ENCODE measurements around the gene TXNDC5. TPM values are rescaled to one million over a fixed set of nuclear protein-coding genes. Genes with fewer than 3 reads are reported as not detected.
A peak's percentile ranks its signal among the peaks of the same experiment; 100 is the strongest.
"Not testable (repeated sequence)": the region's sequence is repeated elsewhere in the genome, so short reads cannot be mapped to it uniquely, and the experiment has no call there.

The TXNDC5 gene
- total RNA-seq, 2 donors from 2014 or later, result 18.0 to 42.5 TPM

DNA sequence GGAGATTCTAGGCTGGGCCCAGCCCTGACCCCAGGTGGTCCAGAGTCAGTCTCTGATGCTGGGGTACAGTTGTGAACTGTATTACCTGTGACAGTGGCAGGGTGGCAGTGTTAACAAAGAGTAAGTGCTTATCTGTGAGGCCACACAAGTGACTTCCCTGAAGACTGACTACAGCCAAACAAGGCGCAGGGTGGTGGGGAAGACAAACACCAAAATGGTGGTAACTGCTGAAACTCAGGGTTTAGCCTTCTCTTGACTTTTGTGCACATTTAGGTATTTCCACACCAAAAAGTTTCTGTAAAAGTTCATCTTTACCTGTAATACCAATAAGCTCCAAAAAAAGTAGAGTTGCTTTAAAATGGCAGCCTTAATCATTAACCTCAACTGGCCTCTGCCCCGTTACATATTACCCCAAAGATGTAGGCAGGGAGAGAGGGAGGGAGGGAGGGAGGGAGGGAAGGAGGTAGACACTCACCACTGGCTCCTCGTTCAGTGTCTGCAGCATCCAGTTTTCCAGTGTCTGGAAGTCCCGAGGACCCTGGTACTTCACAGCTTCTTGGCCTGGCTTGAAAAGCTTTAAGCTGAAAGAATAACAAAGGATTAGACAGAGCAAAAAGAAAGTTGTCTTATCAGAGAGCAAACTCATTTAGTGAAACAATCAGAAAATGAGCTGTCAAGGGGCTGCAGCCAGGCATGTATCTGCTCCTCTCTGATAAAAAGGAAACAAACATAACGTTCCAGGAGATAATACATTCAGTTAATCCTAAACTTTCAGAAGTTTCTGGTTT, 11.3 kb downstream of the TXNDC5 start:
- peaks cover 80% of the 10 kb centered on the region for H3K36me3 ChIP-seq (ENCODE audit: control insufficient read depth, insufficient read depth, low read length)
- peaks cover 93% of the 10 kb centered on the region for H3K27me3 ChIP-seq (ENCODE audit: control insufficient read depth, insufficient read depth, low read length, poor library complexity, severe bottlenecking)
- H3K27ac Mint-ChIP-seq, result no peak overlapping the region
- no peaks in the 10 kb centered on the region for H3K9me3 Mint-ChIP-seq
- H3K4me3 ChIP-seq (ENCODE audit: low read length), result no peak overlapping the region
- TF ChIP-seq, protein P1, sequence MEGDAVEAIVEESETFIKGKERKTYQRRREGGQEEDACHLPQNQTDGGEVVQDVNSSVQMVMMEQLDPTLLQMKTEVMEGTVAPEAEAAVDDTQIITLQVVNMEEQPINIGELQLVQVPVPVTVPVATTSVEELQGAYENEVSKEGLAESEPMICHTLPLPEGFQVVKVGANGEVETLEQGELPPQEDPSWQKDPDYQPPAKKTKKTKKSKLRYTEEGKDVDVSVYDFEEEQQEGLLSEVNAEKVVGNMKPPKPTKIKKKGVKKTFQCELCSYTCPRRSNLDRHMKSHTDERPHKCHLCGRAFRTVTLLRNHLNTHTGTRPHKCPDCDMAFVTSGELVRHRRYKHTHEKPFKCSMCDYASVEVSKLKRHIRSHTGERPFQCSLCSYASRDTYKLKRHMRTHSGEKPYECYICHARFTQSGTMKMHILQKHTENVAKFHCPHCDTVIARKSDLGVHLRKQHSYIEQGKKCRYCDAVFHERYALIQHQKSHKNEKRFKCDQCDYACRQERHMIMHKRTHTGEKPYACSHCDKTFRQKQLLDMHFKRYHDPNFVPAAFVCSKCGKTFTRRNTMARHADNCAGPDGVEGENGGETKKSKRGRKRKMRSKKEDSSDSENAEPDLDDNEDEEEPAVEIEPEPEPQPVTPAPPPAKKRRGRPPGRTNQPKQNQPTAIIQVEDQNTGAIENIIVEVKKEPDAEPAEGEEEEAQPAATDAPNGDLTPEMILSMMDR (conservative IDR thresholded peaks at IDR 0.05), result peak; percentile 61
- H3K27ac ChIP-seq (ENCODE audit: low read depth, low read length), result no peak overlapping the region
- H3K9ac ChIP-seq (ENCODE audit: extremely low read depth, low read length, poor library complexity, severe bottlenecking), result no peak overlapping the region
- DNase-seq, result peak; percentile 72
- H3K27me3 Mint-ChIP-seq (ENCODE audit: insufficient read depth), result peaks cover 95% of the 10 kb centered on the region
- WGBS, 2 experiments (ENCODE audit: insufficient coverage in 1 of 2, insufficient read length in 1 of 2), result 39 to 57% methylated on average over 3 to 5 of the region's 5 CpGs
- H3K4me3 Mint-ChIP-seq, result no peak overlapping the region
- H3K9me3 ChIP-seq (ENCODE audit: control insufficient read depth, low read length), result no peaks in the 10 kb centered on the region
- peaks cover 73% of the 10 kb centered on the region for H3K36me3 Mint-ChIP-seq (ENCODE audit: low read depth)
- no peaks in the 10 kb centered on the region for H3K4me1 Mint-ChIP-seq
- H3K4me1 ChIP-seq (ENCODE audit: control insufficient read depth, insufficient read depth, low read length), result no peaks in the 10 kb centered on the region

DNA sequence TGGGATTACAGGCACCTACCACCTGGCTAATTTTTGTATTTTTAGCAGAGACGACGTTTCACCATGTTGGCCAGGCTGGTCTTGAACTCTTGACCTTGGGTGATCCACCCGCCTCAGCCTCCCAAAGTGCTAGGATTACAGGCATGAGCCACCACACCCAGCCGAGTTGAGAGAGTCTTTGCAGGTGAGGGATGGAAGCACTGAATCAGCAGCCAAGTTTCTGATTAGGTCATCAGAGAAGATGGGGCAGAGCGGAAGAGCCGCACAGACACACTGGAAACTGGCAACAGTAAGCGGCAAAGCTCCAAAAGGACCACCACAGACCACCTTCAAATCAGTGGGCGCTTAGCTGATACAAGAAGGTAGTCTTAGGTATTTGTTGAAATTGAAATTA, 12.4 kb downstream of the TXNDC5 start:
- not testable (repeated sequence) for H3K9ac ChIP-seq (ENCODE audit: extremely low read depth, low read length, poor library complexity, severe bottlenecking); H3K27ac Mint-ChIP-seq; H3K4me3 ChIP-seq (ENCODE audit: low read length); H3K4me1 Mint-ChIP-seq; H3K9me3 Mint-ChIP-seq; H3K27ac ChIP-seq (ENCODE audit: low read depth, low read length); H3K4me3 Mint-ChIP-seq; H3K4me1 ChIP-seq (ENCODE audit: control insufficient read depth, insufficient read depth, low read length); DNase-seq; H3K9me3 ChIP-seq (ENCODE audit: control insufficient read depth, low read length)
- Mint-ChIP-seq H3K36me3 (ENCODE audit: low read depth) (peaks cover 74% of the 10 kb centered on the region), H3K27me3 (ENCODE audit: insufficient read depth) (peaks cover 95% of the 10 kb centered on the region)
- Histone ChIP-seq H3K27me3 (ENCODE audit: control insufficient read depth, insufficient read depth, low read length, poor library complexity, severe bottlenecking) (peaks cover 93% of the 10 kb centered on the region), H3K36me3 (ENCODE audit: control insufficient read depth, insufficient read depth, low read length) (peaks cover 79% of the 10 kb centered on the region)
- WGBS, 2 experiments (ENCODE audit: insufficient coverage in 1 of 2, insufficient read length in 1 of 2), result 89 to 96% methylated on average over 7 to 8 of the region's 8 CpGs

DNA sequence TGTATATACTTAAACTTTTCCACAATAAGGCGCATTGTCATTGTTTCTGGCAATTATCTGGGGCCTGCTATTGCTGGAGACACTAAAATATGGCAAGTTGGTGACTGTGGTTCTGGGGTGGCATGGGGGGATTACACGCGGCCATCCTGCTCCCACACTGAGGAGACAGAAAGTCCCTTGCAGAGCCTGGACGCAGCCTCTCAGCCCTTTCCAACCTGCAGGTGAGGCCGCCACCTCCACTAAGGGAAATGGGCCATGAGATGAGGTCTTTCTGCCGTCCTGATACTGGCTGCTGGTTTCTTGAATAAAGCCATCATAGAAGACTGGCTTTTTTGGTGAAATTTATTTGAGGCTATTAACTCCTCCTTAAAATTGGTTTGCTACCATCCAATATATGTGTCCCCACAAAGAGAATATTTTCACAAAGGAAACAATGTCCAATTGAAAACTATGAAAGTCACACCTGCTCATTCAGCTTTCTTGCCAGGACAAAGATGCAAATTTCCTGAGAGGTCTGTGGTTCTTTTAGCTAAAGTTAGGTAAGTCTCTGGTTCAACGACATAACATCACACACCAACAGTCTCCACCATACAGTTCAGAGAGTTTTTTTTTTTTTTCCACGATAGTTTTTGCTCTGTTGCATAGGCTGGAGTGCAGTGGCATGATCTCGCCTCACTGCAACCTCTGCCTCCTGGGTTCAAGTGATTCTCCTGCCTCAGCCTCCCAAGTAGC, 13.0 kb downstream of the TXNDC5 start:
- no peak for DNase-seq
- no peak overlapping the region for H3K4me3 ChIP-seq (ENCODE audit: low read length)
- no peak overlapping the region for H3K9ac ChIP-seq (ENCODE audit: extremely low read depth, low read length, poor library complexity, severe bottlenecking)
- peaks cover 70% of the 10 kb centered on the region for H3K36me3 Mint-ChIP-seq (ENCODE audit: low read depth)
- 93 to 98% methylated on average over 7 to 9 of the region's 9 CpGs for WGBS, 2 experiments (ENCODE audit: insufficient coverage in 1 of 2, insufficient read length in 1 of 2)
- no peaks in the 10 kb centered on the region for H3K9me3 Mint-ChIP-seq
- no peaks in the 10 kb centered on the region for H3K9me3 ChIP-seq (ENCODE audit: control insufficient read depth, low read length)
- peaks cover 90% of the 10 kb centered on the region for H3K27me3 ChIP-seq (ENCODE audit: control insufficient read depth, insufficient read depth, low read length, poor library complexity, severe bottlenecking)
- no peaks in the 10 kb centered on the region for H3K4me1 Mint-ChIP-seq
- no peak overlapping the region for H3K4me3 Mint-ChIP-seq
- TF ChIP-seq, protein P1 (conservative IDR thresholded peaks at IDR 0.05), result no peak
- H3K27ac Mint-ChIP-seq, result no peak overlapping the region
- H3K27ac ChIP-seq (ENCODE audit: low read depth, low read length), result no peak overlapping the region
- peaks cover 77% of the 10 kb centered on the region for H3K36me3 ChIP-seq (ENCODE audit: control insufficient read depth, insufficient read depth, low read length)
- no peaks in the 10 kb centered on the region for H3K4me1 ChIP-seq (ENCODE audit: control insufficient read depth, insufficient read depth, low read length)
- peaks cover 95% of the 10 kb centered on the region for H3K27me3 Mint-ChIP-seq (ENCODE audit: insufficient read depth)
